Kidney (tissue), 14 donors: ENCODE measurements around the gene KCNQ2. TPM values are rescaled to one million over a fixed set of nuclear protein-coding genes. Genes with fewer than 3 reads are reported as not detected.

Source experiments
- DNase-seq, 5 donors: peaks; one replicate each; pipeline ENCODE4 v3.0.0-alpha.2; 2013 to 2020
- FAIRE-seq: peaks from 2 replicates; lab custom pipeline; 2012; peaks lifted over from hg19 to GRCh38; lab: Jason Lieb, UNC
- H3K27ac ChIP-seq, 2 donors: one replicate each; pipeline ENCODE4 v1.7.0; 2013; ENCODE audit warnings: low read depth in 2 of 2, low read length in 2 of 2, inconsistent platforms in 1 of 2
- H3K27me3 ChIP-seq: one replicate; pipeline ENCODE4 v1.7.1; 2013; ENCODE audit warnings: low read length, inconsistent platforms; ENCODE audit not compliant: control insufficient read depth, insufficient read depth
- H3K36me3 ChIP-seq, 3 donors: one replicate each; pipeline versions ENCODE4 v1.7.0 to v1.7.1; 2013; ENCODE audit warnings: low read length in 3 of 3, control low read depth in 1 of 3, inconsistent platforms in 1 of 3; ENCODE audit not compliant: insufficient read depth in 3 of 3, control insufficient read depth in 2 of 3
- H3K4me1 ChIP-seq, 3 donors: one replicate each; pipeline versions ENCODE4 v1.7.0 to v1.7.1; 2013; ENCODE audit warnings: low read length in 3 of 3, inconsistent platforms in 1 of 3, low read depth in 1 of 3; ENCODE audit not compliant: control insufficient read depth in 2 of 3, insufficient read depth in 2 of 3
- H3K4me3 ChIP-seq, 3 donors: one replicate each; pipeline versions ENCODE4 v1.7.0 to v1.8.1; 2013; ENCODE audit warnings: low read length in 3 of 3, control low read depth in 1 of 3, inconsistent platforms in 1 of 3
- H3K9ac ChIP-seq, 3 donors: one replicate each; pipeline versions ENCODE4 v1.7.0 to v1.7.1; 2013; ENCODE audit warnings: low read length in 3 of 3, control low read depth in 1 of 3, inconsistent platforms in 1 of 3
- H3K9me3 ChIP-seq, 3 donors: one replicate each; pipeline versions ENCODE4 v1.7.0 to v1.7.1; 2013; ENCODE audit warnings: low read length in 3 of 3, control low read depth in 1 of 3, inconsistent platforms in 1 of 3; ENCODE audit not compliant: control insufficient read depth in 2 of 3, insufficient read depth in 1 of 3
- CTCF ChIP-seq: IDR thresholded peaks from 3 replicates; pipeline ENCODE4 v1.5.1; 2012; ENCODE audit warnings: mild to moderate bottlenecking, moderate library complexity, borderline replicate concordance; ENCODE audit not compliant: insufficient read depth; ENCODE audit errors: extremely low read depth
- intact Hi-C: fragments of 100-400 bp; cut with DNase I; formaldehyde crosslinking; loops from one replicate; pipeline ENCODE4 v1.11.1; 2022
- polyA plus RNA-seq: library from polyadenylated mRNA; stranded (reverse); fragments of 350-450 nt; fragmentation: Illumina TruSeq; extraction: RNeasy Lipid Tissue Mini Kit (QIAGEN cat#74804); gene quantifications from one replicate; pipeline ENCODE4 v1.2.3, GENCODE V29; 2014; ENCODE audit warnings: low read depth, low replicate concordance; ENCODE audit not compliant: insufficient read depth
- total RNA-seq: library from RNA; stranded (reverse); fragmentation: NEBNext Ultra II Directional; extraction: Animal tissue kit (Norgen Biotek cat#: 25700); gene quantifications from one replicate; pipeline ENCODE4 v1.2.1, GENCODE V29; 2021
- donor health status: control.
- donor health status: control.
- donor health status: control.
- donor health status: control.
- donor health status: control.
- donor health status: DM: yes; HTN: yes; CAD: no.
- donor health status: Normal renal cell carcinoma (clear cell type).

Gene KCNQ2
- total and polyA plus RNA-seq, 2 donors from 2014 or later: 2.2 TPM; not detected in 1

- Histone ChIP-seq H3K4me3 (no peak overlapping the region), H3K27me3 (peaks cover 2% of the 10 kb centered on the region), H3K27ac (no peak overlapping the region), H3K9ac (no peak overlapping the region), H3K9me3 (no peaks in the 10 kb centered on the region), H3K36me3 (no peaks in the 10 kb centered on the region), H3K4me1 (no peaks in the 10 kb centered on the region)
- intact Hi-C loops: no loop called here
- no peak for TF ChIP-seq CTCF
- DNase-seq: peak in 1 of 5 donors; percentile 7
- FAIRE-seq: no peak
Observed at GRCh38 chr20:63491635-63492230, 19.3 kb upstream of the KCNQ2 start.

GRCh38 chr20:63491078-63491477 is 18.6 kb upstream of the KCNQ2 start:
- Histone ChIP-seq H3K9ac (no peak overlapping the region), H3K4me3 (no peak overlapping the region), H3K27ac (no peak overlapping the region), H3K36me3 (no peaks in the 10 kb centered on the region), H3K27me3 (peaks cover 2% of the 10 kb centered on the region), H3K9me3 (no peaks in the 10 kb centered on the region), H3K4me1 (no peaks in the 10 kb centered on the region)
- peak in 1 of 5 donors; percentile 39 for DNase-seq
- intact Hi-C loops: no loop called here
- FAIRE-seq: no peak
- TF ChIP-seq CTCF: no peak

- FAIRE-seq: no peak
- Histone ChIP-seq H3K36me3 (no peaks in the 10 kb centered on the region), H3K27me3 (peaks cover 2% of the 10 kb centered on the region), H3K9me3 (no peaks in the 10 kb centered on the region), H3K9ac (no peak overlapping the region), H3K27ac (no peak overlapping the region), H3K4me3 (no peak overlapping the region), H3K4me1 (no peaks in the 10 kb centered on the region)
- no peak for TF ChIP-seq CTCF
- DNase-seq: peak in 1 of 5 donors; percentile 70
- intact Hi-C loops: no loop called here
Observed at GRCh38 chr20:63490416-63490815, 18.0 kb upstream of the KCNQ2 start.
